GM12878 (cell line): Measurements from ENCODE around the gene MTAP.

ENCODE experiments used
- ATF3 ChIP-seq: IDR thresholded peaks from 2 replicates; pipeline ENCODE4 v1.6.1; 2011; ENCODE audit warnings: low read depth, mild to moderate bottlenecking, low read length, moderate library complexity, borderline replicate concordance; ENCODE audit errors: extremely low read depth
- BACH1 ChIP-seq: fragments of 450-650 bp; IDR thresholded peaks from 2 replicates; pipeline ENCODE4 v1.6.1; 2017; ENCODE audit warnings: mild to moderate bottlenecking, borderline replicate concordance
- CREB1 ChIP-seq: IDR thresholded peaks from 2 replicates; pipeline ENCODE4 v1.6.1; 2012; ENCODE audit warnings: low read depth, mild to moderate bottlenecking, inconsistent platforms
- CTCF ChIP-seq, 3 experiments: IDR thresholded peaks in 2 of 3; conservative IDR thresholded peaks in 1 of 3; 2 replicates each; pipeline ENCODE4 v1.5.1; 2011; ENCODE audit warnings: low read depth in 3 of 3, low read length in 3 of 3, mild to moderate bottlenecking in 3 of 3, control low read depth in 2 of 3, moderate library complexity in 2 of 3, inconsistent platforms in 1 of 3, mixed read lengths in 1 of 3; ENCODE audit not compliant: control insufficient read depth in 2 of 3, insufficient read depth in 1 of 3; ENCODE audit errors: extremely low read depth in 1 of 3
- ELK1 ChIP-seq: IDR thresholded peaks from 2 replicates; pipeline ENCODE4 v1.6.1; 2012; ENCODE audit warnings: low read depth, low read length, improper control_type of control experiment
- EZH2 ChIP-seq: IDR thresholded peaks from 2 replicates; pipeline ENCODE4 v1.6.1; 2012; ENCODE audit warnings: low read depth, mild to moderate bottlenecking, control low read depth, inconsistent platforms, low read length, borderline replicate concordance; ENCODE audit not compliant: control insufficient read depth
- PAX8 ChIP-seq: fragments of 450-650 bp; IDR thresholded peaks from 2 replicates; pipeline ENCODE4 v1.6.1; 2017; ENCODE audit warnings: mild to moderate bottlenecking, moderate library complexity
- RAD51 ChIP-seq: fragments of 450-650 bp; IDR thresholded peaks from 2 replicates; pipeline ENCODE4 v1.6.1; 2016; ENCODE audit warnings: moderate library complexity, mild to moderate bottlenecking, inconsistent platforms
- SREBF2 ChIP-seq: IDR thresholded peaks from 2 replicates; pipeline ENCODE4 v1.6.1; 2012; ENCODE audit warnings: mild to moderate bottlenecking, low read length
- SRF ChIP-seq, 2 experiments: IDR thresholded peaks; 2 replicates each; pipeline ENCODE4 v1.6.1; 2011; ENCODE audit warnings: low read depth in 2 of 2, low read length in 2 of 2, mild to moderate bottlenecking in 1 of 2, moderate library complexity in 1 of 2
- SUZ12 ChIP-seq: fragments of 200-600 bp; sonication (generic); IDR thresholded peaks from one replicate; pipeline ENCODE4 v1.6.1; 2018; ENCODE audit warnings: antibody characterized with exemption, mild to moderate bottlenecking; ENCODE audit not compliant: unreplicated experiment
- TAF1 ChIP-seq: IDR thresholded peaks from 2 replicates; pipeline ENCODE4 v1.6.1; 2011; ENCODE audit warnings: mild to moderate bottlenecking, low read depth, low read length, borderline replicate concordance
- USF2 ChIP-seq: IDR thresholded peaks from 2 replicates; pipeline ENCODE4 v1.6.1; 2011; ENCODE audit warnings: low read depth, low read length, improper control_type of control experiment, borderline replicate concordance
- ZNF24 ChIP-seq: fragments of 450-650 bp; IDR thresholded peaks from 2 replicates; pipeline ENCODE4 v1.6.1; 2017; ENCODE audit warnings: antibody characterized with exemption, mild to moderate bottlenecking

GRCh38 chr9:21777701-21778100, 24.7 kb upstream of the MTAP start:
- TF ChIP-seq ELK1 = no peak
- no peak for TF ChIP-seq SUZ12
- no peak for TF ChIP-seq SRF (IDR thresholded peaks at IDR 0.05; ENCODE audit: low read depth in 2 of 2, low read length in 2 of 2)
- no peak for TF ChIP-seq SREBF2
- no peak for TF ChIP-seq CTCF (IDR thresholded peaks at IDR 0.05 in 2 of 3, conservative IDR thresholded peaks at IDR 0.05 in 1 of 3; ENCODE audit: control insufficient read depth in 2 of 3, extremely low read depth in 1 of 3, insufficient read depth in 1 of 3, low read depth in 3 of 3, low read length in 3 of 3)
- TF ChIP-seq PAX8 = no peak
- no peak for TF ChIP-seq USF2
- no peak for TF ChIP-seq CREB1
- no peak for TF ChIP-seq ZNF24
- no peak for TF ChIP-seq ATF3
- TF ChIP-seq RAD51 = no peak
- no peak for TF ChIP-seq TAF1
- TF ChIP-seq BACH1 = no peak
- TF ChIP-seq EZH2 = no peak
